SU-DHL-6 (cell line): ENCODE data around the gene PTPRN2.

Experiments used
- H2AFZ ChIP-seq: fragments of 200-600 bp; sonication (generic); 2 replicates; pipeline ENCODE4 v1.6.1; 2014; ENCODE audit warnings: low read depth, mild to moderate bottlenecking, moderate library complexity, mixed read lengths, antibody characterized with exemption, low read length; ENCODE audit not compliant: severe bottlenecking
- H3F3A ChIP-seq: fragments of 200-600 bp; shearing (Covaris generic); 2 replicates; pipeline ENCODE4 v1.6.0; 2016; ENCODE audit warnings: antibody characterized with exemption, mild to moderate bottlenecking; ENCODE audit not compliant: insufficient read depth
- H3K27ac ChIP-seq: fragments of 200-600 bp; sonication (generic); 2 replicates; pipeline ENCODE4 v1.5.1; 2016; ENCODE audit warnings: low read depth, mild to moderate bottlenecking, low read length, moderate library complexity, mixed read lengths
- H3K27me3 ChIP-seq: fragments of 200-600 bp; sonication (generic), shearing (Covaris generic); 2 replicates; pipeline ENCODE4 v1.6.0; 2014; ENCODE audit warnings: mild to moderate bottlenecking, low read length
- H3K36me3 ChIP-seq: fragments of 200-600 bp; sonication (generic); 2 replicates; pipeline ENCODE4 v1.6.1; 2014; ENCODE audit warnings: mild to moderate bottlenecking, low read length, mixed read lengths
- H3K4me2 ChIP-seq: fragments of 300-600, 200-600 bp; shearing (Covaris generic), sonication (generic); 2 replicates; pipeline ENCODE4 v1.6.0; 2014; ENCODE audit warnings: low read length, low read depth, mild to moderate bottlenecking; ENCODE audit not compliant: poor library complexity, severe bottlenecking
- H3K4me3 ChIP-seq: fragments of 200-600 bp; sonication (generic); 2 replicates; pipeline ENCODE4 v1.5.1; 2014; ENCODE audit warnings: antibody characterized with exemption, low read length, mild to moderate bottlenecking, mixed read lengths; ENCODE audit not compliant: insufficient read depth, poor library complexity, severe bottlenecking
- H3K79me2 ChIP-seq: fragments of 200-600 bp; sonication (generic); 2 replicates; pipeline ENCODE4 v1.6.1; 2014; ENCODE audit warnings: mild to moderate bottlenecking, low read length, moderate library complexity; ENCODE audit not compliant: insufficient read depth
- H3K9ac ChIP-seq: fragments of 200-600 bp; sonication (generic); 2 replicates; pipeline ENCODE4 v1.7.0; 2014; ENCODE audit warnings: mild to moderate bottlenecking, low read length
- H3K9me2 ChIP-seq: fragments of 200-600 bp; sonication (generic); replicated peaks from 2 replicates; pipeline ENCODE4 v1.6.1; 2014; ENCODE audit warnings: low read length; ENCODE audit not compliant: insufficient read depth
- H3K9me3 ChIP-seq: fragments of 200-600 bp; sonication (generic); 2 replicates; pipeline ENCODE4 v1.6.1; 2014; ENCODE audit warnings: low read length, mixed read lengths; ENCODE audit not compliant: insufficient read depth
- H4K20me1 ChIP-seq: fragments of 200-600 bp; sonication (generic); 2 replicates; pipeline ENCODE4 v1.6.1; 2014; ENCODE audit warnings: low read depth, mild to moderate bottlenecking, antibody characterized with exemption, low read length, moderate library complexity, mixed read lengths
- EZH2phosphoT487 ChIP-seq: fragments of 200-600 bp; sonication (generic), shearing (Covaris generic); conservative IDR thresholded peaks from 2 replicates; pipeline ENCODE4 v1.6.1; 2018; ENCODE audit warnings: mild to moderate bottlenecking, antibody characterized with exemption, low read length, moderate library complexity, mixed read lengths
- TF ChIP-seq, protein P1 (sequence below): fragments of 200-600 bp; sonication (generic); IDR thresholded peaks from one replicate; pipeline ENCODE4 v1.5.1; 2017; ENCODE audit warnings: antibody characterized with exemption, mild to moderate bottlenecking, low read length, moderate library complexity; ENCODE audit not compliant: insufficient read depth, poor library complexity, severe bottlenecking

Gene PTPRN2

DNA sequence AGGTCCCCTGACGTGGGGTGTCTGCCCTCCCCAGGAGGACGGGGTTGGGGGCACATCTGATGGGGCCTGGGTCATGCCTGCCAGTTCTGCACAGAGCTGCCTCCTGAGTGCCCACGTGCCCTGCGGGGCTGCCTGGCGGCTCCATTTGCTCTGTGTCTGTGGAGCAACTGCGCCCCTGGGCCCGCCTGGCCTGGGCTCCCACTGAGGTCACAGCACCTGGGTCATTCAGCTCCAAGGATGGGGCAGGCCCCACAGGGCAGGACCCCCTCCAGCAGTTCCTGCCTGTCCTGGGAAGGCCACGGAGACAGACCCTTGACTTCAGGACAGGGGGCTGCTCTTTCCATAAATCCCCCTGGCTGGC, 590.6 kb downstream of the PTPRN2 start:
- H3F3A ChIP-seq, result no peaks in the 10 kb centered on the region
- H3K9me2 ChIP-seq, result no peaks in the 10 kb centered on the region
- H3K27me3 ChIP-seq, result no peaks in the 10 kb centered on the region
- no peak overlapping the region for H3K9ac ChIP-seq
- no peak overlapping the region for H3K4me2 ChIP-seq
- no peaks in the 10 kb centered on the region for H4K20me1 ChIP-seq
- peaks cover 6% of the 10 kb centered on the region; the same call in 1 of the 2 replicates for H3K9me3 ChIP-seq
- no peak overlapping the region for H3K27ac ChIP-seq
- H3K36me3 ChIP-seq, result no peaks in the 10 kb centered on the region
- TF ChIP-seq, protein P1, sequence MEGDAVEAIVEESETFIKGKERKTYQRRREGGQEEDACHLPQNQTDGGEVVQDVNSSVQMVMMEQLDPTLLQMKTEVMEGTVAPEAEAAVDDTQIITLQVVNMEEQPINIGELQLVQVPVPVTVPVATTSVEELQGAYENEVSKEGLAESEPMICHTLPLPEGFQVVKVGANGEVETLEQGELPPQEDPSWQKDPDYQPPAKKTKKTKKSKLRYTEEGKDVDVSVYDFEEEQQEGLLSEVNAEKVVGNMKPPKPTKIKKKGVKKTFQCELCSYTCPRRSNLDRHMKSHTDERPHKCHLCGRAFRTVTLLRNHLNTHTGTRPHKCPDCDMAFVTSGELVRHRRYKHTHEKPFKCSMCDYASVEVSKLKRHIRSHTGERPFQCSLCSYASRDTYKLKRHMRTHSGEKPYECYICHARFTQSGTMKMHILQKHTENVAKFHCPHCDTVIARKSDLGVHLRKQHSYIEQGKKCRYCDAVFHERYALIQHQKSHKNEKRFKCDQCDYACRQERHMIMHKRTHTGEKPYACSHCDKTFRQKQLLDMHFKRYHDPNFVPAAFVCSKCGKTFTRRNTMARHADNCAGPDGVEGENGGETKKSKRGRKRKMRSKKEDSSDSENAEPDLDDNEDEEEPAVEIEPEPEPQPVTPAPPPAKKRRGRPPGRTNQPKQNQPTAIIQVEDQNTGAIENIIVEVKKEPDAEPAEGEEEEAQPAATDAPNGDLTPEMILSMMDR, result no peak
- TF ChIP-seq EZH2phosphoT487, result no peak
- no peaks in the 10 kb centered on the region for H3K79me2 ChIP-seq
- H2AFZ ChIP-seq, result no peak overlapping the region
- H3K4me3 ChIP-seq, result no peak overlapping the region

DNA sequence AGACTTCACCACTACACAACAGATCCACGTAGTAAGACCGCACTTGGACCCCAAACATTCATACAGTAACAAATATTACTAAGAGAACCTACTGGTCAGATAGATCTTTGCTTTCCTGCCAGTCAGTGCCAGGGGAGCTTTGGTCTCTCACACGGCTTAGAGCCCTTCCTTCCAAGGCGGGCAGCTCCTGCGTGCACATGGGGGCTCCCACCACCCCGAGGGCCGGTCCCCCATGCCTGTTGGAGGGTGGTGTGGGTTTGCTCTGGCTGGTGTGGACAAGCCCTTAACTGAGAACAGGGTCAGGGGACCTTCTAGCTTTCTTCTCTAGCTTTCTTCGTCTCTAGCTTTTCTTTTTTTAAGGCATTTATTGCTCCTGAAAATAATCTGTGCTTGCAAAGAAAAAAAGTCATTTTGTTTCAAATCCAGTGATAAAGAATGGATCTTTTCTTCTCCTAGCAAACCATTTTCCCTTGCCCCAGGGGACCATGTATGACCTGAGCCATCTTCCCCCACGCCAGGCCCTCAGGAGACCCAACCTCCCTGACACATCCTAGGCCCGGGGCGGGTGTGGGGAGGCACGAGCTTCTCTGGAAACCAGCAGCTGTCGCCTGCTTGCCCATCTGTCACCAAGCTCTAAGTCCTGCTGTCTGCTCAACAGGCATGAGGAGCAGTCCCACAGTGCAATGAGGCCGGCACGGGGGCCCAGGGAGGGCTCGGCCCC, 591.1 kb downstream of the PTPRN2 start:
- Histone ChIP-seq H3K27me3 (no peaks in the 10 kb centered on the region), H2AFZ (no peak overlapping the region), H3F3A (no peaks in the 10 kb centered on the region), H3K4me3 (no peak overlapping the region), H3K9ac (no peak overlapping the region), H3K9me2 (no peaks in the 10 kb centered on the region), H3K36me3 (no peaks in the 10 kb centered on the region), H3K79me2 (no peaks in the 10 kb centered on the region), H4K20me1 (no peaks in the 10 kb centered on the region), H3K4me2 (no peak overlapping the region), H3K27ac (no peak overlapping the region), H3K9me3 (peaks cover 6% of the 10 kb centered on the region; the same call in 1 of the 2 replicates)
- TF ChIP-seq, protein P1, result no peak
- TF ChIP-seq EZH2phosphoT487, result no peak

DNA sequence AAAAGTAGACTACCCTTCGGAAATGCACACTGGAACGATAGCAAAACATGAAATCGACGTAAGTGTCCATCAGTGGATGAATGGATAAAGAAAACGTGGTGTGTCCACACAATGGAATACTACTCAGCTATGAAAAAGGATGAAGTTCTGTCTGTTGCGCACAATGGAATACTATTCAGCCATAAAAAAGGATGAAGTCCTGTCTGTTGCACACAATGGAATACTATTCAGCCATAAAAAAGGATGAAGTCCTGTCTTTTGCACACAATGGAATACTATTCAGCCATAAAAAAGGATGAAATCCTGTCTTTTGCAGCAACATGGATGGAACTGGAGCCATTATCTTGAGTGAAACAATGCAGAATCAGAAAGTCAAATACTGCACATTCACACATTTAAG, 591.8 kb downstream of the PTPRN2 start:
- H2AFZ ChIP-seq, result no peak overlapping the region

More for the DNA sequence above, 591.8 kb downstream of the PTPRN2 start:
- Histone ChIP-seq H3F3A (no peaks in the 10 kb centered on the region), H3K9me3 (peaks cover 6% of the 10 kb centered on the region; the same call in 1 of the 2 replicates), H3K9ac (no peak overlapping the region), H3K4me2 (no peak overlapping the region), H3K79me2 (no peaks in the 10 kb centered on the region), H3K27me3 (no peaks in the 10 kb centered on the region), H3K27ac (no peak overlapping the region), H4K20me1 (no peaks in the 10 kb centered on the region), H3K36me3 (no peaks in the 10 kb centered on the region), H3K4me3 (no peak overlapping the region), H3K9me2 (no peaks in the 10 kb centered on the region)
- TF ChIP-seq, protein P1, result no peak
- TF ChIP-seq EZH2phosphoT487, result no peak
